ENCODE measurements around the gene GRWD1.

The GRWD1 gene

DNA sequence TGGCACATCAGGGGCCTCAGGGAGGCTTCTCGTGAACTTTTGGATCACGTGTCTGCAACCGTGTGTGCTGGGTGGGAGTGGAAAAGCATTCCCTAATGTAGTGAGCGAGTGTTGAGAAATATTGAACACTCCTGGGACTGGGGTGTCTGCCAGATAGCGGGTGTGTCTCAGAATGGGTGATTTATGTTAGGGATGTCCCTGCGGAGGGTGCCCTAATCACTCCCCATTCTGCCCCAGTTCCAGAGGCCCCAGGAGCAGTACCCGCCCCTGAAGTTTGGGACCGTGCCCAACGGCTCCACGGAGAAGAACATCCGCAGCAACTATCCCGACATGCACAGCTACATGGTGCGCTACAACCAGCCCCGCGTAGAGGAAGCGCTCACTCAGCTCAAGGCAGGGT lies 24.2 kb upstream of the GRWD1 start:
- no peak for DNase-seq (ENCODE audit: low read depth in 1 of 2, low spot score in 1 of 2)

- no peak for DNase-seq (ENCODE audit: low read depth in 1 of 2, low spot score in 1 of 2)
These were observed 21.0 kb upstream of the GRWD1 start for GRCh38 chr19:48424694-48425219.

DNA sequence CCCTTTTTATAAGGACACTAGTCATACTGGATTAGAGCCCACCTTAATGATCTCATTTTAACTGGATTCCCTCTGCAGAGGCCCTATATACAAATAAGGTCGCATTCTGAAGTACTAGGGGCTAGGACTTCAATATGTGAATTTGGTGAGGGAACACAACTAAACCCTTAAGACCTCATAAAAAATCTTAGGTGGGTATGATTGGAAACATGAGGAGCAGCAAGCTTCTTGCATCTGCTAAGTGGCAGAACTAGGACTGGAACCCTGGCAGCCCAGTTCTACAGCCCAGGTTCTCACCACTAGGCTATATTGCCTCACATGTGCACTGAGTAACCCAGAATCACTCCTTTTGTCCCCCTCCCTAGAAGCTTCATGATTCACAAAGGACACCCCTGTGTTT lies 17.1 kb upstream of the GRWD1 start:
- DNase-seq (ENCODE audit: low read depth in 1 of 2, low spot score in 1 of 2): no peak

- DNase-seq (ENCODE audit: low read depth in 1 of 2, low spot score in 1 of 2): no peak
These were observed 12.4 kb upstream of the GRWD1 start for GRCh38 chr19:48433337-48433736.

GRCh38 chr19:48436586-48436985 lies 9.2 kb upstream of the GRWD1 start:
- DNase-seq (ENCODE audit: low read depth in 1 of 2, low spot score in 1 of 2): no peak

DNA sequence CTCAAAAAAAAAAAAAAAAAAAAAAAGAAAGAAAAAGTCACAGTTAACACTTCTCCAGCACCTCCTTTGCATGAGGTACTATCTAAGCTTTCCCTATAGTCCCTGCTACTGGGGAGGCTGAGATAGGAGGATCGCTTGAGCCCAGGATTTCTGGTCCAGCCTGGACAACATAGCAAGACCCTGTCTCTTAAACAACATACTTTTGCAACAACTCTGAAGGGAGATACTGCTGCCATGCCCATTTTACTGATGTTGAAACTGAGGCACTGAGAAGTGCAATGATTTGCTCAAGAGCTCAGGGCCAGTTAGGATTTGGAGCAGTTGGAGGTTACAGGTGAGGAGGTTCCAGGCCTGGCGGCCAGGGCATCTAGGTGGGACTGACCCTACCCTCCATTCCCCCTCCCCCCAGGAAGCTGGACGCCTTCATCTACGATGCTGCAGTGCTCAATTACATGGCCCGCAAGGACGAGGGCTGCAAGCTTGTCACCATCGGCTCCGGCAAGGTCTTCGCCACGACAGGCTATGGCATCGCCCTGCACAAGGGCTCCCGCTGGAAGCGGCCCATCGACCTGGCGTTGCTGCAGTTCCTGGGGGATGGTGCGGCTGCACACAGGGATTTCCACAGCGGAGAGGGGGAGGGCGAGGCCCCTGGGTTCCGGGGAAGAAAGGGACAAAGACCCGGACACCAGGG lies 4.3 kb upstream of the GRWD1 start:
- no peak for DNase-seq (ENCODE audit: low read depth in 1 of 2, low spot score in 1 of 2)

GRCh38 chr19:48442116-48443035 lies 3.4 kb upstream of the GRWD1 start:
- no peak for DNase-seq (ENCODE audit: low read depth in 1 of 2, low spot score in 1 of 2)

DNA sequence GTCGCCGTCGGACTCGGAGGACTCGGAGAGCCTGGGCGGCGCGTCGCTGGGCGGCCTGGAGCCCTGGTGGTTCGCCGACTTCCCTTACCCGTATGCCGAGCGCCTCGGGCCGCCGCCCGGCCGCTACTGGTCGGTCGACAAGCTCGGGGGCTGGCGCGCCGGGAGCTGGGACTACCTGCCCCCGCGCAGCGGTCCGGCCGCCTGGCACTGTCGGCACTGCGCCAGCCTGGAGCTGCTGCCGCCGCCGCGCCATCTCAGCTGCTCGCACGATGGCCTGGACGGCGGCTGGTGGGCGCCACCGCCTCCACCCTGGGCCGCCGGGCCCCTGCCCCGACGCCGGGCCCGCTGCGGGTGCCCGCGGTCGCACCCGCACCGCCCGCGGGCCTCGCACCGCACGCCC lies 2.5 kb upstream of the GRWD1 start:
- no peak for DNase-seq (ENCODE audit: low read depth in 1 of 2, low spot score in 1 of 2)

- no peak for DNase-seq (ENCODE audit: low read depth in 1 of 2, low spot score in 1 of 2)
These were observed 2.1 kb upstream of the GRWD1 start for GRCh38 chr19:48443731-48444128.

GRCh38 chr19:48444129-48444935 lies 1.5 kb upstream of the GRWD1 start:
- DNase-seq (ENCODE audit: low read depth in 1 of 2, low spot score in 1 of 2): no peak

DNA sequence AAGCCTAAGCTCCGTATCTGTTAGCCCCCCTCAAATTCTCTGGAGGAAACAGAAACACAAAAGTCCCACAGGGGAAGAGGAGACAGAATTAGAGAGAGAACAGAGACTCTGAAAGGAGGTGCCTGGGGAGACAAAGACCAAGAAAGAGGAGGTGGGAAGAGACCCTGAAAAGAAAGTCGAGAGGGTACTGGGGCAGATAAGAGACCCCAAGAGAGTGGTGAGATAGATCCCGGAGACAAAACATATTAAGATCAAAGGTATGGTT lies 915 bp upstream of the GRWD1 start:
- no peak for DNase-seq (ENCODE audit: low read depth in 1 of 2, low spot score in 1 of 2)

DNA sequence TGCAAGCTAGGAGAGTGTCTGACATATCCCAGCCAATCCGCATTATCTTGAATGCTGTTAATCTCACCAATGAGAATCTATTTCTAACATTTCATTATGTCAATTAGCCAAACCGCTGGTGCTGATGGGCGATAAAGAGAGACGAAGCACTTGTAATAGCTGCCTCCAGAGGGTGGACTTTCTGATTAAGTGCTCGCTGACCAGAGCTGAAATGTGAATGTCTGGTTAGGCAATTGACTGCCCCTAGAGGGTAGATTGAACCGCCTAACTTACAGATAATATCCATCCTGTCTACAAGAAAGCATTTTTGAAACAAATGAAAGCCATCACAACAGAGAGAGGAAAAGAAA lies 552 bp upstream of the GRWD1 start:
- no peak for DNase-seq (ENCODE audit: low read depth in 1 of 2, low spot score in 1 of 2)

DNA sequence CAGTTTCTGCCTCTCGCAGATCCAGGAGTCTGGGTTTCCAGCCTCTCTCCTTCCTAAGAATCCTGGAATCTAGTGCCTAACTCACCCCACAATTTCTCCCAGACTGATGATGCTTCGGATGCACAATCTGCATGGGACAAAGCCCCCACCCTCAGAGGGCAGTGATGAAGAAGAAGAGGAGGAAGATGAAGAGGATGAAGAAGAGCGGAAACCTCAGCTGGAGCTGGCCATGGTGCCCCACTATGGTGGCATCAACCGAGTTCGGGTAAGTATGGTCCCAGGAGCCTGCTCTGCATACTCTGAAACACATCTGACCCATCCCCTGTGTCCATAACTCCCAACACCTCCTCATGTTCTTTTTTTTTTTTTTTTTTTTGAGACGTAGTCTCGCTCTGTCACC lies 796 bp downstream of the GRWD1 start:
- DNase-seq (ENCODE audit: low read depth in 1 of 2, low spot score in 1 of 2): no peak

DNA sequence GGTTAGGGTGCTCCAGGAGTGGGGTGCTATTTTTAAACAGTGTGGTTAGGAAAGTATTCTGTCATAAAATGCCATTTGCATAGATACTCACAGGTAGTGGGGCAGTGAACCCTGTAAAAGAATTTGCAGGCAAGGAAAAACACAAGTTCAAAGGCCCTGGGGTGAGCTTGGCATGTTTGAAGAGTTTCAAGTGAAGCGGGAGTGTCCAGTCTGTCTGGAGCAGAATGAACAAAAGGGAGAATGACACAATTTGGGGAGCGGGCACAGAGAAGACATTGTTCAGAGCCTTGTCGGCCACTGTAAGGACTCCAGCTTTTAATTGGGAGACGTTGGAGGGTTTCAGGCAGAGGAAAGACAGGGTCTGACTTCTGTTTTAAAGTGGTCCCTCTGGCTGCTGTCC lies 2.8 kb downstream of the GRWD1 start:
- DNase-seq (ENCODE audit: low read depth in 1 of 2, low spot score in 1 of 2): no peak

DNA sequence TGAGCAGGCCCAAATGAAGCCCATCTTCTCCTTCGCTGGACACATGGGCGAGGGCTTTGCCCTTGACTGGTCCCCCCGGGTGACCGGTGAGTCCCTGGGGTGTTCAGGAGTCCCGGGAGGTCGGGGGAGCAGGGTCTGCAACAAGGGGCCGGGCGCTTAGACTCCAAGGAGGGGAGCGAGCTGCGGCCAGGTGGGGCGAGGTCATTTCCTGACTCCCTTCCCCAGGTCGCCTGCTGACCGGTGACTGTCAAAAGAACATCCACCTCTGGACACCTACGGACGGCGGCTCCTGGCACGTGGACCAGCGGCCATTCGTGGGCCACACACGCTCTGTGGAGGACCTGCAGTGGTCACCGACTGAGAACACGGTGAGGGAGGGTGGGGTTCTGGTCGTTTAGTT lies 4.7 kb downstream of the GRWD1 start:
- DNase-seq (ENCODE audit: low read depth in 1 of 2, low spot score in 1 of 2): no peak

GRCh38 chr19:48450863-48451262 lies 5.1 kb downstream of the GRWD1 start:
- no peak for DNase-seq (ENCODE audit: low read depth in 1 of 2, low spot score in 1 of 2)

DNA sequence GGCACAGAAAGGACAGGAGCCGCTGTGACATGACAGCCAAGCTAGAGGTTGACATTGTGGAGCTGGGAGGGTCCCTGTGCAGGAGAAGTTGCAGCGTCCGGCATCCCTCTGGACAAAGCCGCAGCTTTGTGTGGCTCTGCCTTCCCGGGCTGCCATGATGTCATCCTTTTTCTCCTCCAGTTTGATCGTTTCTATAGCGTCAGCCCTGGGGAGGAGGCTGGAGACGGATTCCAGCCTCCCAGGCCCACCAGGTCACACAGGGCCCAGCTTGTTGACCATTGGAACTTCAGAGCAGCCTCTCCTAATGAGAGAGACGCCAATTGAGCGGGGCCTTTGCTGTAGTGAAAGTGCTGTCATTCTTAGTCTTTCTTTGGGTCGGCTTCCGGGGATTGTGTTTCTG lies 5.8 kb downstream of the GRWD1 start:
- DNase-seq (ENCODE audit: low read depth in 1 of 2, low spot score in 1 of 2): no peak

DNA sequence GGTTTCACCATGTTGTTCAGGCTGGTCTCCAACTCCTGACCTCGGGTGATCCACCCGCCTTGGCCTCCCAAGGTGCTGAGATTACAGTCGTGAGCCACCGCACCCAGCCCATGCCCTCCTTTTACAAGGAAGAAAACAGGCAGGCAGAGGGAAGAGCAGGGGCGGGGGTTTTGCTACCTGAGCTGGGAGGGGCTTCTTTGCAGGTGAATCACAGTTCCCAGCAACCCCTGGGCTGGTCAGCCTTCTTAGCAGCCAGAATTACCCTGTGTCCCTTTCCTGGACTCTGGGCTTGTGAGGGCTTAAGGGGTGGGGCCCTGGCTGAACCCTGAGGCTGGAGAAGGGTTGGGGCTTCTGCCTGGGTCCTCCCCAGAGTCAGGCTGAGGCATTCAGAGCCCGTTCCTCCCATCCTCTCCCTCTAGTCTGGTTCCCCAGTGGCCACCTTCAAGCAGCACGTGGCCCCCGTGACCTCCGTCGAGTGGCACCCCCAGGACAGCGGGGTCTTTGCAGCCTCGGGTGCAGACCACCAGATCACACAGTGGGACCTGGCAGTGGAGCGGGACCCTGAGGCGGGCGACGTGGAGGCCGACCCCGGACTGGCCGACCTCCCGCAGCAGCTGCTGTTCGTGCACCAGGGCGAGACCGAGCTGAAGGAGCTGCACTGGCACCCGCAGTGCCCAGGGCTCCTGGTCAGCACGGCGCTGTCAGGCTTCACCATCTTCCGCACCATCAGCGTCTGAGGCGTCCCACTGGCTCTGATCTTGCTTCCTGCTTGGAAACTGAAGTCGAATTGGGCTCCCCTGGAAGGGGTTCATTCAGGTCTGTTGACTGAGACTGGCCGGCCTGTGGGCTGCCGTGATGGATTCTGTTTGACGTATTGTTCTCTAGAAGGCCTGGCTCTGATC lies 6.8 kb downstream of the GRWD1 start:
- no peak for DNase-seq (ENCODE audit: low read depth in 1 of 2, low spot score in 1 of 2)

DNA sequence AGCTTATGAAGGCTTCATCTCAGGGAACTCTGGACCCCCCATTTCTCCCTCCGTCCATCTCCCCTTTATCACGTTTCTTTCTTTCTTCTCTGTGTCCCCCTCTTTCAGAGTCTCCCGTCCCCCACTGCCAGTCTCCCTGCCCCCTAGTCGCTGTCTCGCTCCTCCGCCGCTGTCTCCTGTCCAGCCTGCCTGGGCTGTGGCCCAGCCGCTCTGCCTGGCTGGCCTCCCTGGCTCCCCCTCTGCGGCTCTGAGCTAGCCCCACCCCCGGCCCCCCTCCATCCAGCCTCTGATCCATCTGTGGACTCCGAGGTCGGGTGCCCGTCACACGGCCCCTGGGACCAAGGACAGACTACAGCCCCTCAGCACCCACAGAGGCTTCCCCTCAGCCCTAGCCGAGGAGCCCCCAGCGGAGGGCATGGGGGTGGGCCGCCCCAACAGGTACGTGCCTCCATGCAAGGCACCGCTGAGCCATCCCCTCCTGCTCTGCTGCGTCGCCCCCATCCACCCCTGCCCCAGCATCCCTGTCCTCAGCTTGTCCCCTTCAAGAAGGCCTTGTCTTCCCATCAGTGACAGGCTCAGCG lies 8.5 kb downstream of the GRWD1 start:
- no peak for DNase-seq (ENCODE audit: low read depth in 1 of 2, low spot score in 1 of 2)

- DNase-seq (ENCODE audit: low read depth in 1 of 2, low spot score in 1 of 2): no peak
These were observed 9.6 kb downstream of the GRWD1 start, which contains the start of gene KCNJ14 for GRCh38 chr19:48455171-48455907. Gene KCNJ14, plus strand, starts transcription at chr19:48455574. Its CDS starts 6,151 bp downstream, at chr19:48461725.
